Fibroblast of skin of right biceps (primary cell): ENCODE data around the gene TAPT1.
A peak's percentile ranks its signal among the peaks of the same experiment; 100 is the strongest.
"Not testable (repeated sequence)": the region's sequence is repeated elsewhere in the genome, so short reads cannot be mapped to it uniquely, and the experiment has no call there.

Source experiments
- DNase-seq: peaks from one replicate; pipeline ENCODE4 v3.0.0-alpha.2; 2013

The TAPT1 gene

DNA sequence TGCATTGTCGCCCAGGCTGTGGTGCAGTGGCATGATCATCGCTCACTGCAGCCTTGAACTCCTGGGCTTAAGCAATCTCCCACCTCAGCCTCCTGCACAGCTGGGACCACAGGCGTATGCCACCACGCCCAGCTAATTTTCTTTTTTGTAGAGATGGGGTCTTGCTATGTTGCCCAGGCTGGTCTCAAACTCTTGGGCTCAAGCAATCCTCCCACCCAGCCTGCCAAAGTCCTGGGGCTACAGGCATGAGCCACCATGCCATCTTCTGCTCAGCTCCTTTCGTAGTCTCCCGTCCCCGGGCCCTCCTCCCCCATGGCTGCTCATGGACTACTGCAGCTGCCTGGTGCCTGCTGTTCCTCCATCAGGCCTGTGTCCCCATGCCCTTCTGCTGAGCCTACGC lies 58.1 kb downstream of the TAPT1 start:
- DNase-seq: no peak

GRCh38 chr4:16165931-16166330 lies 60.3 kb downstream of the TAPT1 start:
- DNase-seq: no peak

DNA sequence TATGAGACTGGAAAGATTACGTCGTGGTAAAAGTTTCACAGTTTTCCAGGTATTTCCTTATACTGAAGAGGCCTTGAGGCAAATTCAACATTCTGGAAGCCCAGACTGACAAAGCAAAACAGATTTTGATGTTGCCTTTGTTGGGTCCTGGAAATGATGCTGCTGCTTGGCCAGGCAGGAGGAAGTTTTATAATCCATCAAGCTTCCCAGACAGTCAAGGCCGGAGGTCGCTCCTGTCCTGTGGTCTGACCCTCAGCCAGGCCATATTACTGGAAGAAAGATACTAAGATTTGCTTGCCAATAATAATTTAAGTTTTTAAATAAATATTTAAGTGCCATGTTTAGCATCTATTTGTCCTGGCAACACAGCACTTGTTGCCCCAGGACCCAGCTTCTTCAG lies 63.4 kb downstream of the TAPT1 start:
- no peak for DNase-seq

- DNase-seq: no peak
Measured at GRCh38 chr4:16161851-16162408, 64.3 kb downstream of the TAPT1 start.

DNA sequence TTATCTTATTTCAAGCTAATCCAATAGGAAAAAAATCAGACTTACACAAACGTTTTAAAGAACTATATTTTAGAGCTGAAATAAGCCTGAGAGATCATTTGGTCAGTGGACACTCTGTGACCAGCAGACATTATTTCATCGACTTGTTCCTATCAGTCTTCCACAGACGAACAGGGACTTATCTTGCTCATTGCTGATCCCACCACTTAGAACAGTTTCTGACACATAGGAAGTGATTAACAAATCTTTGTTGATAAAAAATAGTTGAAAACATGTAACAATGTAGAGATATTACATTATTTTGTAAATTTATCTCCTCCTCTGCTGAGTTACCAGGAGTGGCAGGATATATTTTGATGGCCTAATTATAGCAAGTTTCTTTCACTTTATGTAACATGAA lies 65.8 kb downstream of the TAPT1 start:
- no peak for DNase-seq

- no peak for DNase-seq
Measured at GRCh38 chr4:16159286-16159685, 67.0 kb downstream of the TAPT1 start.

- no peak for DNase-seq
Measured at GRCh38 chr4:16158504-16158852, 67.8 kb downstream of the TAPT1 start.

DNA sequence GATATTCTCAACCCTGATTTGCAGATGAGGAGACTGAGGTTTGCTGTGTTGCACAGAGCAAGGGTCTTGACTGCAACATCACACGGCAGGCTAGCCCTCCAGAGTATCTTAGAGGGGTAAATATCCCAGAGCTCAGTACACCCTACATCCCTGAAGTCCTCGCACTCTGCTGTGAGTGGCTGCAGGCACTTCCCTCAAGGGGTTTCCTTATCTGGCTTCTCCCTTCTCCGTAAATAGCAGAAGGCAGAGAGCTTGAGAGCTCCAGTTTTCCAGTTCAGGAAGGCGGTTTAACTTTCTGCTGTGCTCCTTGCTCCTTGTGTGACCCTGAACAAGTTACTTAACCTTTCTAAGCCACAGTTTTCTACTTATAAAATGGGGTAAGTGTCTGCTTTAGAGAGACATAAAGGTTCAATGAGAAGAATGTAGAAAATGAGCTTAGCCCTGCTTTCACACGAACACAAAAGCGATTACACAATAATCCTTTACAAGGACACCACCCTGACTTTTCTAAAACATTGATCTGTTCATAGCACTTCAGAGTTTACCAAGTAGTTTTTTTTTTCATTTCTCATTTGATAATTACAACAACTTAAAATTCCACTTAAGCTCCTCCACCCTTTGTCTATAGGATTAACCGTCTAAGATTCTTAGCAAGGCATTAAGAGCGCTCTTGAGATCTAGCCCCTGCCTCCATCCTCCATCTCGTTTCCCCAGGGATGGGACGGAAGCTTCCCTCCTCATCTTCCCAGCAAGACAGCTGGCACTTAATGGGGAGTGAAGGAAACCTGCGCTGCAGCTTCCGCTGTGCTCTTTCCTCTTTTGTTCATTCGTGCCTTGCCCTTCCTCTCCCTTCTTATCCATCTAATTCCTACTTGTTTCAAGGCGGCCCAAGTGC lies 68.4 kb downstream of the TAPT1 start:
- DNase-seq: no peak

DNA sequence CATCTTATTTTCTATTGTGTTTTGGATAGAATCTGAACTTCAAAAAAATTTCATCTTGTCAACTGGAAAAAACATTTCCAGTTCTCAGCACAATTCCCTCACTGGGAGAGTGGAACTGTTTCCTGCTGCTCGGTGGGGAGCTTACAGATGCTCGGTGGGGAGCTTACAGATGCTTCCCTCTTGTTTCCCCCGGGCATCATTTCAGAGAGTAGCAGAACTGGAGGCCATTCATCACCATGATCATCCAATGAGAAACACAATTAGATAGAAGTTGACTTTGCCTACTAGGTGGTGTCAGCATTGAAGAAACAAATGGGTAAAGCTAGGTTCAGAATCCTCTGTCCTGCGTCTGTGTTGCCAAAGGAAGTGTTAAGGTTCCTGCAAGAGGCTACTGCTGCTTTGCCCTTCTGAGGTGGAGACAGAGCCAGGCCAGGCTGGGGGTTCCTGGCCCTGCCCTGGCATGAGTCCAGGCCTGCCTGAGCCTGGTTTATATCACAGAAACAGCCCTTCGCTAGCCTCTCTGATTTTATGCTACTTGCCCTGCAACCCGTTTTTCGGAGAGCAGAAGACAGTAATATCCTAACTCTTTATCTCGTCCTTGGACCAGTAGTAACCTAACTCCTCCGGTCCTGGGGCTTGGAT lies 70.6 kb downstream of the TAPT1 start:
- no peak for DNase-seq

- no peak for DNase-seq
Measured at GRCh38 chr4:16154451-16154850, 71.8 kb downstream of the TAPT1 start.

DNA sequence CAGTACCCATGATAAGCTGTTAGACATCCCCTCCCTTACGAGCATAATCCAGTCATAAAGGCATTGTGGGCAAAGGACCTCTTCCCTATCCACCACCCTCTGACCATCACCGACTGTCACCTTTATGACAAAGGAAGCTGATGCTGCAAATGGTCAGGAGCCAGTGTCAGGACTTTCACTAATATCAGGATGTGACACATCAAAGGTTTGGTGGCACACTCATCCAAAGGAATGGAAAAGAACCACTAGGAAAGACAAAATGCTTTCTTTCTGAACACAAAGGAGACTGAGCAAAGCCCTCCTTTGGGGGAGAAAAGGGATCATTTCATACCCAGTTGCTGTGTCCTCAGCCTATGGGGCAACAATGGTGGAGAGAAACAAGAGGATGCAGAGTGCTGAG lies 75.6 kb downstream of the TAPT1 start:
- peak; percentile 1 for DNase-seq

GRCh38 chr4:16144913-16145312 lies 81.4 kb downstream of the TAPT1 start:
- DNase-seq: not testable (repeated sequence)

- no peak for DNase-seq
Measured at GRCh38 chr4:16142598-16143310, 83.5 kb downstream of the TAPT1 start.

DNA sequence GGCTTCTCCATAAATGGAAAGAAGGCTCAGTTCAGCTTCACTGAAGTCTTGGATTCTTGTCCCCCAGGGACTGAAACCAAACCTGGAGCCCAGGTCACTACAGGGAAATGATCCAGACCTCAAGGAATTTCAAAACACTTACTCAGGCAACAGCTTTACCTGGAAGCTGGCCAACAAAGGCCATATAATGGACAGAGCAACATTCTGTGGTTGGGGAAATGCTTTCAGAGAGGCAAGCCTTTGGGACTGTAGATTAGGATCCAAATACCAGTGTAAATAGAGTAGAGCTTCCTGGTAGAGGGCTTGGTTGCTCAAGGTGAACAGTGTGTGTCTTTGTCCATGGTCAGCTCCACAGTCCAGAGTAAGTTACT lies 85.4 kb downstream of the TAPT1 start:
- DNase-seq: peak; percentile 98

- DNase-seq: no peak
Measured at GRCh38 chr4:16140231-16140878, 85.9 kb downstream of the TAPT1 start.

DNA sequence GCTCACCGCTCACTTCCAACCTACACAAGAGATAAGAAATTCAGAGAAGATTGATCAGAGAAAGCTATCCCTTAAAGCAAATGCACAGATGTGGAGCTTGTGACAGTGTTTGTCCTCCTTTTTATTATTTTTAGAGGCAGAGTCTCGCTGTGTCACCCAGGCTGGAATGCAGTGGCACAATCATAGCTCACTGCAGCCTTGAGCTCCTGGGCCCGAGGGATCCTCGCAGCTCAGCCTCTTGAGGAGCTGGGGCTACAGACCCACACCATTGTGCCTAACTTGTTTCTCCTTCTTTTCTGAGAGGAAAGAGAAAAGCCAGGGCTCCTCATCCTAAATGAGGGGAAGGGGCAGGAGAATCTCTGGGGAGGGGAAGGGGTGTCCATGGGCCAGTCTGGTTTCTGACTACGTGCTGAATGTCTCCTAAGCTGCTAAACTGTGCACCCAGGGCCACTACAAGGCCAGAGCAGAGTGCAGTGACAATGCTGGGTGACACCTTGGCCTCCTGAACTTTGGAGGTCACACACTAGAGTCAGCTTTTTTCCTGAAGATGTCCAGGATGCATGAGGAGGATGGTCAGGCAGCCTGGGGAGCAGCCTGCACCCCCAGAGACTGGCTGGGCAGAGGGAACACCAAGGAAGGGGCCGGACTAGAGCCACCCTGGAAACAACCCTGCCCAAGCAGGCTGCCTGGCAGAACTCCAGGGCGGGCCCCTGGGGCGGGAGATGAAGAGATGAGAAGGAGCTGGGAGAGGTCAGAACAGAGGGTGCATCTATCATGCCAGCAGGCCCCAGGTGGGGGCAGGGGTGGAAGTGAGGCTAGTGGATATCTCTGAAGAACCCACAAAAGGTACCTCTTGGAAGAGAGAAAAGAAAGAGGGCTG lies 87.0 kb downstream of the TAPT1 start:
- no peak for DNase-seq

DNA sequence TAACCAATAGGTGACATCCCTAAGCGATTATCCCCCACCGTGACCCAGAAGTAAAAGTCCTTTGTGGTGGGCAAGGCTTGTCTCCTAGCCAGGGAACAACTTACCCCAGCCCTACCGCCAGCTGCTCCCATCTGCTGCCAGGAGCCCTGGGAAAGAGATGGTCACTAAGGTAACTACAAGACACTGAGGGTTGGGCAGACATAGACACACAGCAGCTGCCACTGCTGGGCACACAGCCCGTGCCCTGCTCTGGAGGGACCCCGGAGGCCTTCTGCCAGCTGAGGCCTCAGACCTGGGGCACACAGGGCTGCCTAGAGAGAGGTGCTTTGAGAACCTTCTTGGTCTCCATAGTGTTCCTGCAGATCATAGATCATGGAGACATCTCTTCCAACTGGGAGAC lies 89.4 kb downstream of the TAPT1 start:
- DNase-seq: no peak

GRCh38 chr4:16136311-16136710 lies 90.0 kb downstream of the TAPT1 start:
- no peak for DNase-seq

DNA sequence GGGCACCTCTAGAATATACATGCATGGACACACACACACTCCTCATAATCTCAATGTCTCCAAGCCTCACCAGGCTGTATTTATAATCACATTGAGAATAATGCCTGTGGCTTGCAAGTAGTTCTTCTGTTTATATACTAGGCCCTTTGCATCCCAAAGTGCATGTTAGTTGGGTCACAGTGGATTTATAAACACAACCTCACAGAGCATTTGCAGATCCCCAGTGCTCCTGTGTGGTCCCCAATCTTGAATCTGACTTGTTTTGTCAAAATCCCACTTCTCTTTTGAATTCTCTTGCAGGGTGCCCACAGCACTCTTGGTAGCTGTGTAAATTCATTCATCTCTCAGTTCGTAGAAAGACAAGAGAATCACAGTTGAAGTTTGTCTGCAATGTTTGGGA lies 92.9 kb downstream of the TAPT1 start:
- DNase-seq: no peak

DNA sequence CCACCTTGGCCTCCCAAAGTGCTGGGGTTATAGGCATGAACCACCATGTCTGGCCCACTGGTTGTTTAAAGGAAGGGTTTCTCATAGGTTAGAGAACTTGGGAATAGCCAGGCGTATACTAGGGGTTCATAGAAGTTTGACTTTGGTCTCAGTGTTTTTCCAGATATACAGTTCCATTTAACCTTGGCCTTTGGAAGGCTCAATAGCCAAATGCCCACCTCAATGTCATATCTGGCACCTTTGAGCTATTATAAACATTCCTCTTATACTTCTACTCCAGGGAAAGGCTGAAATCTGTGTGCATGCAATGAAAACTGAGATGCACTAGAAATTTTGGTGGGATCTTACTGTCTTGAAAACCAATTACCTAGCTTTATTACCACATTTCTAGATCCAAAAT lies 95.0 kb downstream of the TAPT1 start:
- no peak for DNase-seq

GRCh38 chr4:16129336-16129735 lies 96.9 kb downstream of the TAPT1 start:
- no peak for DNase-seq

GRCh38 chr4:16126714-16127113 lies 99.6 kb downstream of the TAPT1 start:
- no peak for DNase-seq
